K562 (cell line): ENCODE data around the gene XPR1. TPM values are rescaled to one million over a fixed set of nuclear protein-coding genes. Genes with fewer than 3 reads are reported as not detected.

ENCODE experiments used
- BRD9 ChIP-seq: fragments of 450-650 bp; IDR thresholded peaks from 2 replicates; pipeline ENCODE4 v1.6.1; 2018; ENCODE audit warnings: low read depth; ENCODE audit not compliant: partially characterized antibody
- CC2D1A ChIP-seq: fragments of 450-650 bp; IDR thresholded peaks from 2 replicates; pipeline ENCODE4 v1.6.1; 2017; ENCODE audit warnings: mild to moderate bottlenecking
- EP300 ChIP-seq: IDR thresholded peaks from 2 replicates; pipeline ENCODE4 v1.6.1; 2012; ENCODE audit warnings: low read length, improper control_type of control experiment
- FOXJ2 ChIP-seq: fragments of 200-800 bp; sonication (Bioruptor generic); IDR thresholded peaks from 2 replicates; pipeline ENCODE4 v1.6.1; 2016; ENCODE audit warnings: missing genetic modification characterization, missing compliant biosample characterization
- FOXJ3 ChIP-seq: sonication (generic); formaldehyde crosslinking; IDR thresholded peaks from 2 replicates; pipeline ENCODE4 v1.4.0; 2020; ENCODE audit warnings: mild to moderate bottlenecking, missing genetic modification reagents
- IFI16 ChIP-seq: fragments of 250-450 bp; sonication (Bioruptor Pico); IDR thresholded peaks from 2 replicates; pipeline ENCODE4 v2.1.2; 2022; ENCODE audit warnings: mild to moderate bottlenecking, inconsistent platforms
- KHSRP ChIP-seq: fragments of 450-650 bp; IDR thresholded peaks from 2 replicates; pipeline ENCODE4 v1.6.1; 2017
- MAFK ChIP-seq: IDR thresholded peaks from 2 replicates; pipeline ENCODE4 v1.6.1; 2011; ENCODE audit warnings: low read length, improper control_type of control experiment
- MBD2 ChIP-seq: sonication (generic); IDR thresholded peaks from 2 replicates; pipeline ENCODE4 v1.6.1; 2016; ENCODE audit warnings: low read depth, borderline replicate concordance
- RAD51 ChIP-seq: fragments of 450-650 bp; IDR thresholded peaks from 2 replicates; pipeline ENCODE4 v1.7.1; 2016; ENCODE audit warnings: low read depth, mild to moderate bottlenecking, borderline replicate concordance
- SMAD4 ChIP-seq: fragments of 250-450 bp; sonication (Bioruptor Pico); conservative IDR thresholded peaks from 2 replicates; pipeline ENCODE4 v1.8.0; 2021; ENCODE audit warnings: inconsistent platforms, mild to moderate bottlenecking, moderate library complexity
- TOE1 ChIP-seq, 2 experiments: fragments of 450-650 bp in 1 of 2; sonication (generic) in 1 of 2; formaldehyde crosslinking in 1 of 2; IDR thresholded peaks; 2 replicates each; pipeline versions ENCODE4 v1.7.1 to v1.8.0; 2016 to 2022; ENCODE audit warnings: borderline replicate concordance in 2 of 2, mild to moderate bottlenecking in 2 of 2, antibody characterized with exemption in 1 of 2, inconsistent platforms in 1 of 2, low read depth in 1 of 2, missing genetic modification reagents in 1 of 2, moderate library complexity in 1 of 2
- ZBTB8A ChIP-seq: fragments of 450-650 bp; IDR thresholded peaks from 2 replicates; pipeline ENCODE4 v1.6.1; 2018; ENCODE audit warnings: mild to moderate bottlenecking, moderate library complexity; ENCODE audit not compliant: partially characterized antibody
- ZC3H8 ChIP-seq: fragments of 450-650 bp; IDR thresholded peaks from 2 replicates; pipeline ENCODE4 v1.6.1; 2017
- ZNF165 ChIP-seq: fragments of 250-450 bp; sonication (Bioruptor Pico); IDR thresholded peaks from 2 replicates; pipeline ENCODE4 v1.4.0; 2020; ENCODE audit warnings: borderline replicate concordance
- ZNF551 ChIP-seq: fragments of 250-450 bp; sonication (Bioruptor Pico); IDR thresholded peaks from 2 replicates; pipeline ENCODE4 v1.5.0; 2021; ENCODE audit warnings: mild to moderate bottlenecking, moderate library complexity
- ZNF778 ChIP-seq: fragments of 450-650 bp; formaldehyde crosslinking; IDR thresholded peaks from 2 replicates; pipeline ENCODE4 v1.4.0; 2020; ENCODE audit warnings: mild to moderate bottlenecking, moderate library complexity
- polyA plus RNA-seq, 8 experiments: library from polyadenylated mRNA; depleted of rRNA in 4 of 8; stranded (reverse) in 5 of 8; unstranded in 3 of 8; fragments of >200 nt; fragmentation: Nextera tagmentation in 2 of 8; fragmentation: Illumina TruSeq in 1 of 8; extraction: Ambion mirVana in 2 of 8; extraction: Trizol in 1 of 8; gene quantifications; 2 replicates each; pipeline versions ENCODE4 v1.2.1 to v1.2.3, GENCODE V29; 2011 to 2014; ENCODE audit warnings: inconsistent platforms in 1 of 8, missing spikeins in 1 of 8
- total RNA-seq, 7 experiments: library from RNA; depleted of rRNA in 6 of 7; stranded (reverse); fragments of >200 nt in 6 of 7; fragmentation: Illumina TruSeq in 2 of 7; extraction: Trizol in 2 of 7; gene quantifications; 2 replicates each; pipeline versions ENCODE4 v1.2.1 to v1.2.3, GENCODE V29; 2011 to 2021; ENCODE audit warnings: low replicate concordance in 1 of 7
- TF ChIP-seq, protein P1 (sequence below): fragments of 450-650 bp; IDR thresholded peaks from 2 replicates; pipeline ENCODE4 v1.6.1; 2018; ENCODE audit not compliant: partially characterized antibody
- TF ChIP-seq, protein P2 (sequence below), 2 experiments: fragments of 200-800 bp in 1 of 2; sonication (Bioruptor generic) in 1 of 2; sonication (generic) in 1 of 2; formaldehyde crosslinking in 1 of 2; IDR thresholded peaks in 1 of 2; conservative IDR thresholded peaks in 1 of 2; 2 replicates each; pipeline versions ENCODE4 v1.5.0 to v1.6.1; 2016 to 2020; ENCODE audit warnings: missing compliant biosample characterization in 1 of 2, missing genetic modification characterization in 1 of 2, missing genetic modification reagents in 1 of 2
- TF ChIP-seq, protein P3 (sequence below): fragments of 250-450 bp; sonication (Bioruptor Pico); IDR thresholded peaks from 2 replicates; pipeline ENCODE4 v1.8.0; 2021; ENCODE audit warnings: moderate library complexity, mild to moderate bottlenecking, inconsistent platforms
- TF ChIP-seq, protein P4 (sequence below): IDR thresholded peaks from 3 replicates; pipeline ENCODE4 v1.6.1; 2011; ENCODE audit warnings: borderline replicate concordance, mild to moderate bottlenecking; ENCODE audit not compliant: insufficient read length, insufficient read depth

Gene XPR1
- total and polyA plus RNA-seq, 9 of the 15 experiments (the other 6 are each of a cell fraction or from before 2014, with no cell fraction given) = 3.0 to 66.2 (median 38.6) TPM

DNA sequence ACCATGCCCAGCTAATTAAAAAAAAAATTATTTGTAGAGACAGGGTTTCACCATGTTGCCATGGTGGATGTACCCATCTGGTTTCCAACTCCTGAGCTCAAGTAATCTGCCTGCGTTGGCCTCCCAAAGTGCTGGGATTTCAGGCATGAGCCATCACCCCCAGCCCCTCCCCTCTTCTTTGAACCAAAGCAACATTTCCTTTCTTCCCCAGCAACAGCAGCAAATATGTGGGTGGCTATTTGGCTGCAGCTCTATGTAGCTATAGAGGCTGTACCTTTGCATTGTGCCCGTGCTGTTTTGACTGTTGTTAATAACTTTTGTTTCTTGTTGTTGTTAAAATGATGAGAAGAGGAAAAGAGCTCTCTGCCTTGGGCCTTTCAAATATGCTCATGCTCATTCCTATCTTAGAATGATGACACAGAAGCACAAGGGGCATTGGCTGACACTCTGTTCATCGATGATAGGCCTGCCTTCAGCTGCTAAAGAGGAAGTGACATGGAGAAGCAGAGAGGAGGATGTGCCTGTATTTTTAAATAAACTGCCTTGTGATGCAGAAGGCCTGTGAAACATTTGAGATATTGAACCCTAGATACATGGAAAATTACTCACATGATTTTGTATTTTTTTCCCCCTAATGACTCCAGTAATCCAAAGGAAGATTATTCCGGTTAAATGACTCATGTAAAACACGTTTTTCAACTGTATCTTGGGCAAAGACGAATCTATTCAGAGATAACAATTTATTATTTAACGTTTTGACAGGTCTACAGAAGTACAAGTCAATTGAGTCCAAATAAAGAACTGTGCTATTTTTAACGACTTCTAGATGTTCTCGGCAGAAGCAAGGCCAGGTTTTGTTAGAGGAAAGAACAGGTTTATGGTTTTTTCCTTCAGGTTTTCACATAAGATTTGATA lies 20.5 kb upstream of the XPR1 start (continued):
- TF ChIP-seq, protein P1, sequence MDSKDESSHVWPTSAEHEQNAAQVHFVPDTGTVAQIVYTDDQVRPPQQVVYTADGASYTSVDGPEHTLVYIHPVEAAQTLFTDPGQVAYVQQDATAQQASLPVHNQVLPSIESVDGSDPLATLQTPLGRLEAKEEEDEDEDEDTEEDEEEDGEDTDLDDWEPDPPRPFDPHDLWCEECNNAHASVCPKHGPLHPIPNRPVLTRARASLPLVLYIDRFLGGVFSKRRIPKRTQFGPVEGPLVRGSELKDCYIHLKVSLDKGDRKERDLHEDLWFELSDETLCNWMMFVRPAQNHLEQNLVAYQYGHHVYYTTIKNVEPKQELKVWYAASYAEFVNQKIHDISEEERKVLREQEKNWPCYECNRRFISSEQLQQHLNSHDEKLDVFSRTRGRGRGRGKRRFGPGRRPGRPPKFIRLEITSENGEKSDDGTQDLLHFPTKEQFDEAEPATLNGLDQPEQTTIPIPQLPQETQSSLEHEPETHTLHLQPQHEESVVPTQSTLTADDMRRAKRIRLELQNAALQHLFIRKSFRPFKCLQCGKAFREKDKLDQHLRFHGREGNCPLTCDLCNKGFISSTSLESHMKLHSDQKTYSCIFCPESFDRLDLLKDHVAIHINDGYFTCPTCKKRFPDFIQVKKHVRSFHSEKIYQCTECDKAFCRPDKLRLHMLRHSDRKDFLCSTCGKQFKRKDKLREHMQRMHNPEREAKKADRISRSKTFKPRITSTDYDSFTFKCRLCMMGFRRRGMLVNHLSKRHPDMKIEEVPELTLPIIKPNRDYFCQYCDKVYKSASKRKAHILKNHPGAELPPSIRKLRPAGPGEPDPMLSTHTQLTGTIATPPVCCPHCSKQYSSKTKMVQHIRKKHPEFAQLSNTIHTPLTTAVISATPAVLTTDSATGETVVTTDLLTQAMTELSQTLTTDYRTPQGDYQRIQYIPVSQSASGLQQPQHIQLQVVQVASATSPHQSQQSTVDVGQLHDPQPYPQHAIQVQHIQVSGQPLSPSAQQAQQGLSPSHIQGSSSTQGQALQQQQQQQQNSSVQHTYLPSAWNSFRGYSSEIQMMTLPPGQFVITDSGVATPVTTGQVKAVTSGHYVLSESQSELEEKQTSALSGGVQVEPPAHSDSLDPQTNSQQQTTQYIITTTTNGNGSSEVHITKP = no peak
- TF ChIP-seq ZNF778 (no peak), KHSRP (no peak), MAFK (peak; percentile 41; the same call in 1 of the 2 replicates), FOXJ2 (tag) (no peak), RAD51 (no peak; the same call in 1 of the 2 replicates), ZBTB8A (no peak), ZNF165 (no peak), BRD9 (no peak), IFI16 (CRISPR knock-in tag) (peak; percentile 51; the same call in 1 of the 2 replicates), ZNF551 (CRISPR knock-in tag) (no peak), SMAD4 (peak; percentile 65), TOE1 (IDR thresholded peaks at IDR 0.05; ENCODE audit: borderline replicate concordance) (peak; percentile 67; the same call in 1 of the 2 replicates), TOE1 (CRISPR knock-in tag; IDR thresholded peaks at IDR 0.05; ENCODE audit: borderline replicate concordance, low read depth) (no peak), MBD2 (peak; percentile 66; the same call in 1 of the 2 replicates), ZC3H8 (no peak), CC2D1A (peak; percentile 58; the same call in 1 of the 2 replicates), FOXJ3 (no peak), EP300 (peak; percentile 86; the same call in 1 of the 2 replicates)
- TF ChIP-seq, protein P2, sequence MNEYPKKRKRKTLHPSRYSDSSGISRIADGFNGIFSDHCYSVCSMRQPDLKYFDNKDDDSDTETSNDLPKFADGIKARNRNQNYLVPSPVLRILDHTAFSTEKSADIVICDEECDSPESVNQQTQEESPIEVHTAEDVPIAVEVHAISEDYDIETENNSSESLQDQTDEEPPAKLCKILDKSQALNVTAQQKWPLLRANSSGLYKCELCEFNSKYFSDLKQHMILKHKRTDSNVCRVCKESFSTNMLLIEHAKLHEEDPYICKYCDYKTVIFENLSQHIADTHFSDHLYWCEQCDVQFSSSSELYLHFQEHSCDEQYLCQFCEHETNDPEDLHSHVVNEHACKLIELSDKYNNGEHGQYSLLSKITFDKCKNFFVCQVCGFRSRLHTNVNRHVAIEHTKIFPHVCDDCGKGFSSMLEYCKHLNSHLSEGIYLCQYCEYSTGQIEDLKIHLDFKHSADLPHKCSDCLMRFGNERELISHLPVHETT (CRISPR knock-in tag; conservative IDR thresholded peaks at IDR 0.05 in 1 of 2, IDR thresholded peaks at IDR 0.05 in 1 of 2) = peak in 1 of 2 experiments; percentile 52; a peak in 1 of 4 replicates
- TF ChIP-seq, protein P3, sequence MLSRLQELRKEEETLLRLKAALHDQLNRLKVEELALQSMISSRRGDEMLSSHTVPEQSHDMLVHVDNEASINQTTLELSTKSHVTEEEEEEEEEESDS = no peak
- TF ChIP-seq, protein P4, sequence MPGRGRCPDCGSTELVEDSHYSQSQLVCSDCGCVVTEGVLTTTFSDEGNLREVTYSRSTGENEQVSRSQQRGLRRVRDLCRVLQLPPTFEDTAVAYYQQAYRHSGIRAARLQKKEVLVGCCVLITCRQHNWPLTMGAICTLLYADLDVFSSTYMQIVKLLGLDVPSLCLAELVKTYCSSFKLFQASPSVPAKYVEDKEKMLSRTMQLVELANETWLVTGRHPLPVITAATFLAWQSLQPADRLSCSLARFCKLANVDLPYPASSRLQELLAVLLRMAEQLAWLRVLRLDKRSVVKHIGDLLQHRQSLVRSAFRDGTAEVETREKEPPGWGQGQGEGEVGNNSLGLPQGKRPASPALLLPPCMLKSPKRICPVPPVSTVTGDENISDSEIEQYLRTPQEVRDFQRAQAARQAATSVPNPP = no peak
